ENCODE data around the gene VPS39. TPM values are rescaled to one million over a fixed set of nuclear protein-coding genes. Genes with fewer than 3 reads are reported as not detected.

VPS39 gene
- total RNA-seq, 1 experiment from 2014 or later = 46.9 TPM

DNA sequence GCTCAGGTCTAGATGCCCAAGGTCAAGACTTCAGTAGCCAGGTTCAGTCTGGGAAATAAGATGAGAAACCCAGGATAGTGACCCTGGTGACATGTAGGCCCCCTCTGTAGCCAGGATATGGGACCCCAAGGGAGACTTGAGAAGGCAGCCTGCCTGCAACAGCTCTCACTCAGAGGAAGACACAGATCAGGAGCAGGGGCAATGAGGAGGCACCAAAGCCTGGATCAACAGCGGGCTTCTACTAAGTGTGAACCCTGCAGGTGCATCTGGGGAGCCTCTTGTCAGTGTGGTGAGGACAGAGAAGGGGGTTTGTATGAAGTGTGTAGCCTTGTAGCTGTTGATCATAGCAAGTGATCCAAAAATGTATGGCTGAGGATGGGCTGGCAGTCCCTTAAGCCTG lies 77.1 kb downstream of the VPS39 start:
- no peak overlapping the region for H3K4me3 ChIP-seq (ENCODE audit: low read depth, low read length, poor library complexity, severe bottlenecking)
- TF ChIP-seq, protein P1, sequence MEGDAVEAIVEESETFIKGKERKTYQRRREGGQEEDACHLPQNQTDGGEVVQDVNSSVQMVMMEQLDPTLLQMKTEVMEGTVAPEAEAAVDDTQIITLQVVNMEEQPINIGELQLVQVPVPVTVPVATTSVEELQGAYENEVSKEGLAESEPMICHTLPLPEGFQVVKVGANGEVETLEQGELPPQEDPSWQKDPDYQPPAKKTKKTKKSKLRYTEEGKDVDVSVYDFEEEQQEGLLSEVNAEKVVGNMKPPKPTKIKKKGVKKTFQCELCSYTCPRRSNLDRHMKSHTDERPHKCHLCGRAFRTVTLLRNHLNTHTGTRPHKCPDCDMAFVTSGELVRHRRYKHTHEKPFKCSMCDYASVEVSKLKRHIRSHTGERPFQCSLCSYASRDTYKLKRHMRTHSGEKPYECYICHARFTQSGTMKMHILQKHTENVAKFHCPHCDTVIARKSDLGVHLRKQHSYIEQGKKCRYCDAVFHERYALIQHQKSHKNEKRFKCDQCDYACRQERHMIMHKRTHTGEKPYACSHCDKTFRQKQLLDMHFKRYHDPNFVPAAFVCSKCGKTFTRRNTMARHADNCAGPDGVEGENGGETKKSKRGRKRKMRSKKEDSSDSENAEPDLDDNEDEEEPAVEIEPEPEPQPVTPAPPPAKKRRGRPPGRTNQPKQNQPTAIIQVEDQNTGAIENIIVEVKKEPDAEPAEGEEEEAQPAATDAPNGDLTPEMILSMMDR (conservative IDR thresholded peaks at IDR 0.05; ENCODE audit: low read depth, low read length) = no peak
- no peak for TF ChIP-seq EZH2 (IDR thresholded peaks at IDR 0.05; ENCODE audit: borderline replicate concordance, low read depth, low read length, poor library complexity, severe bottlenecking)
- H3K4me1 ChIP-seq (ENCODE audit: insufficient read depth, low read length, poor library complexity, severe bottlenecking) = peaks cover 18% of the 10 kb centered on the region
- H3K36me3 ChIP-seq (ENCODE audit: insufficient read depth, low read length, poor library complexity, severe bottlenecking) = no peaks in the 10 kb centered on the region
- BruUV-seq (replicated peaks) = no TSS peak
- CTCF ChIA-PET = no interaction called here
- POLR2A ChIA-PET (ENCODE audit: low non-redundant PET) = no interaction called here
- DNase-seq (ENCODE audit: low spot score) = no peak
- no peak overlapping the region for H3K27ac ChIP-seq (ENCODE audit: low read depth, low read length, poor library complexity, severe bottlenecking)
- H3K9me3 ChIP-seq (ENCODE audit: low read depth, low read length, poor library complexity, severe bottlenecking) = no peaks in the 10 kb centered on the region
- intact Hi-C loops (cut with micrococcal nuclease; ENCODE audit: unreplicated experiment) = loop anchor here (5.0 kb wide), 2 partner anchors 49 to 144 kb away; no protein-coding TSS in a partner anchor
- no peaks in the 10 kb centered on the region for H3K27me3 ChIP-seq (replicated peaks; ENCODE audit: insufficient read depth, low read depth, low read length, poor library complexity)

DNA sequence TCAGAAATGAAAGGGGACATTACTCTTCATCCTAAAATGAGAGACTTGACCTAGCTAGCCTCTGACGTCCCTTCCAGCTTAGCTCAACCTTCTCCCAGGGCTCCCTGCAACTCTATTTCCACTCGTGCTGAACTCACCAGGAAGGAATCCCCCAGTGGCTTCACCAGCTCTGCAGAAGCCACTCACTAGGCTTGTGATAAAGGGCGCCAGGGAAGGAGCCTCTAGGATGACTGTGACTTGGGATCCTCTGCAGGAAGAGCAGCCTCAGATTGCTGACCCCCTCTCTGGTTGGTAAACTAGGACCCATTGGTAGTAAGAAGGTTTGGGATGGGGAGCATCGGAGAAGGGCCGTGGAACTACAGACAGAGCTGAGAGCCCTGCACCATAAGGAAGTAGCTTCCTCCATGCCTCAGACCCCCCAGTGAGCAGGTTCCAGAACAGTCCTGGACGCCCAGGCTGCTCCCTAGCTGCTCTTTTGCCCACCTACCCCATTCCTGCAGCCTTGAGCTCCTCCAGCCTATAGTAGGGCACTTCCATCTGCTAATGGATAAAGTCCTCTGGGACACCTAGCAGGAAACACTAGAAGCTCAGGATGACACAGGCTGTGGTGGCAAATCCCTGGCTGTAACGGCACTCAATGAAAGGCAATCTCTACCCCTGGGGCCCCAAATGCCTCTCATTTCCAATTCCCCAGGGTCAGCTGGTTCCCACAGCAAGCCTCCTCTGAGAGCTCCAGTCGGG lies 77.7 kb downstream of the VPS39 start:
- BruUV-seq (replicated peaks) = no TSS peak
- H3K27me3 ChIP-seq (replicated peaks; ENCODE audit: insufficient read depth, low read depth, low read length, poor library complexity) = no peaks in the 10 kb centered on the region
- intact Hi-C loops (cut with micrococcal nuclease; ENCODE audit: unreplicated experiment) = loop anchor here (5.0 kb wide), 2 partner anchors 48 to 143 kb away; no protein-coding TSS in a partner anchor
- no peak overlapping the region for H3K27ac ChIP-seq (ENCODE audit: low read depth, low read length, poor library complexity, severe bottlenecking)
- H3K9me3 ChIP-seq (ENCODE audit: low read depth, low read length, poor library complexity, severe bottlenecking) = no peaks in the 10 kb centered on the region
- DNase-seq (ENCODE audit: low spot score) = no peak
- H3K4me1 ChIP-seq (ENCODE audit: insufficient read depth, low read length, poor library complexity, severe bottlenecking) = peaks cover 18% of the 10 kb centered on the region
- TF ChIP-seq, protein P1 (conservative IDR thresholded peaks at IDR 0.05; ENCODE audit: low read depth, low read length) = no peak
- no peak for TF ChIP-seq EZH2 (IDR thresholded peaks at IDR 0.05; ENCODE audit: borderline replicate concordance, low read depth, low read length, poor library complexity, severe bottlenecking)
- ChIA-PET POLR2A (ENCODE audit: low non-redundant PET) (no interaction called here), CTCF (interaction anchor here (0.6 kb wide), 1 partner anchor 38 kb away, joined by 3 read pairs; no protein-coding TSS in a partner anchor)
- H3K36me3 ChIP-seq (ENCODE audit: insufficient read depth, low read length, poor library complexity, severe bottlenecking) = no peaks in the 10 kb centered on the region
- no peak overlapping the region for H3K4me3 ChIP-seq (ENCODE audit: low read depth, low read length, poor library complexity, severe bottlenecking)

DNA sequence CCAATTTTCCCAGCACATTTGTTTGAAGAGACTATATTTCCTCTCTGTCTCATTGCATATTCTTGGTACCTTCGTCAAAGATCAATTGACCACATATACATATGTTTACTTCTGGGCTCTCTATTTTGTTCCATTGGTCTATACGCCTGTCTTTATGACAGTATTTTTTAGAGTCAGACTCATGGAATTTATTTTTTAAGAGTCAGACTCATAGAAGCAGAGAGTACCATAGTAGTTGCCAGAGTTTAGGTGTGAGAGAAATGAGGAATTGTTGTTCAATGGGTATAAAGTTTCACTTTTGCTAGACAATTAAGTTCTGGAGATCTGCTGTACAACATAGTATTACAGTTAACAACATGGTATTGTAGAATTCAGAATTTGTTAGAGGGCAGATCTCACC lies 78.7 kb downstream of the VPS39 start:
- H3K4me3 ChIP-seq (ENCODE audit: low read depth, low read length, poor library complexity, severe bottlenecking) = no peak overlapping the region
- peaks cover 18% of the 10 kb centered on the region for H3K4me1 ChIP-seq (ENCODE audit: insufficient read depth, low read length, poor library complexity, severe bottlenecking)
- H3K27me3 ChIP-seq (replicated peaks; ENCODE audit: insufficient read depth, low read depth, low read length, poor library complexity) = no peaks in the 10 kb centered on the region
- H3K36me3 ChIP-seq (ENCODE audit: insufficient read depth, low read length, poor library complexity, severe bottlenecking) = no peaks in the 10 kb centered on the region
- intact Hi-C loops (cut with micrococcal nuclease; ENCODE audit: unreplicated experiment) = no loop called here
- ChIA-PET POLR2A (ENCODE audit: low non-redundant PET) (no interaction called here), CTCF (no interaction called here)
- DNase-seq (ENCODE audit: low spot score) = no peak
- BruUV-seq (replicated peaks) = no TSS peak
- no peak overlapping the region for H3K27ac ChIP-seq (ENCODE audit: low read depth, low read length, poor library complexity, severe bottlenecking)
- TF ChIP-seq, protein P1 (conservative IDR thresholded peaks at IDR 0.05; ENCODE audit: low read depth, low read length) = no peak
- TF ChIP-seq EZH2 (IDR thresholded peaks at IDR 0.05; ENCODE audit: borderline replicate concordance, low read depth, low read length, poor library complexity, severe bottlenecking) = no peak
- no peaks in the 10 kb centered on the region for H3K9me3 ChIP-seq (ENCODE audit: low read depth, low read length, poor library complexity, severe bottlenecking)
